ENCODE measurements around the gene FUZ. TPM values are rescaled to one million over a fixed set of nuclear protein-coding genes. Genes with fewer than 3 reads are reported as not detected.
A peak's percentile ranks its signal among the peaks of the same experiment; 100 is the strongest.

The FUZ gene
- total RNA-seq, 1 donor, result 29.7 TPM

DNA sequence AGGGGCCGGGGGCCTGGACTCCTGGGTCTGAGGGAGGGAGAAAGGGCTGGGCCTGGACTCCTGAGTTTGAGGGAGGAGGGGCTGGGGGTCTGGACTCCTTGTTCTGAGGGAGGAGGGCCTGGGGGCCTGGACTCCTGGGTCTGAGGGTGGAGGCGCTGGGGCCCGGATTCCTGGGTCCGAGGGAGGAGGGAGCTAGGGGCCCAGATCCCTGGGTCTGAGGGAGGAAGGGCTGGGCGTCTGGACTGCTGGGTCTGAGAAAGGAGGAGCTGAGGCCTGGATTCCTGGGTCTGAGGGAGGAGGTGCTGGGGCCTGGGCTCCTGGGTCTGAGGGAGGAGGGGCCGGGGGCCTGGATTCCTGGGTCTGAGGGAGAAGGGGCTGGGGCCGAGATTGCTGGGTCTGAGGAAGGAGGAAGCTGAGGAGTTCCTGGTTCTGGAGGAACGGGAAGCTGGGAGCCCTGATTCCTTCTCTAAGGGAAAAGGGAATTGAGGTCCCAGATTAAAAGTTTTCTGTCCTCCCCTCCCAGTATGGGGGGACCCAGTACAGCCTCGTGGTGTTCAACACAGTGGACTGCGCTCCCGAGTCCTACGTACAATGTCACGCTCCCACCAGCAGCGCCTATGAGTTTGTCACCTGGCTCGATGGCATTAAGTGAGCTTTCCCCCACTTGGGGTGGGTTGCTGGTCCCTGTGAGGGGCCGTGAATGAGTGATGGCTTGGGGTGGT is 5.7 kb upstream of the FUZ start:
- peak overlapping the region; percentile 91 for H3K4me2 ChIP-seq (ENCODE audit: insufficient read depth, low read length)
- H3K27me3 ChIP-seq (ENCODE audit: insufficient read depth, low read length), result no peaks in the 10 kb centered on the region
- peaks cover 11% of the 10 kb centered on the region for H3K4me1 ChIP-seq (ENCODE audit: insufficient read depth, low read length)
- TF ChIP-seq, protein P1, sequence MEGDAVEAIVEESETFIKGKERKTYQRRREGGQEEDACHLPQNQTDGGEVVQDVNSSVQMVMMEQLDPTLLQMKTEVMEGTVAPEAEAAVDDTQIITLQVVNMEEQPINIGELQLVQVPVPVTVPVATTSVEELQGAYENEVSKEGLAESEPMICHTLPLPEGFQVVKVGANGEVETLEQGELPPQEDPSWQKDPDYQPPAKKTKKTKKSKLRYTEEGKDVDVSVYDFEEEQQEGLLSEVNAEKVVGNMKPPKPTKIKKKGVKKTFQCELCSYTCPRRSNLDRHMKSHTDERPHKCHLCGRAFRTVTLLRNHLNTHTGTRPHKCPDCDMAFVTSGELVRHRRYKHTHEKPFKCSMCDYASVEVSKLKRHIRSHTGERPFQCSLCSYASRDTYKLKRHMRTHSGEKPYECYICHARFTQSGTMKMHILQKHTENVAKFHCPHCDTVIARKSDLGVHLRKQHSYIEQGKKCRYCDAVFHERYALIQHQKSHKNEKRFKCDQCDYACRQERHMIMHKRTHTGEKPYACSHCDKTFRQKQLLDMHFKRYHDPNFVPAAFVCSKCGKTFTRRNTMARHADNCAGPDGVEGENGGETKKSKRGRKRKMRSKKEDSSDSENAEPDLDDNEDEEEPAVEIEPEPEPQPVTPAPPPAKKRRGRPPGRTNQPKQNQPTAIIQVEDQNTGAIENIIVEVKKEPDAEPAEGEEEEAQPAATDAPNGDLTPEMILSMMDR (IDR thresholded peaks at IDR 0.05; ENCODE audit: extremely low read depth, low read depth, low read length), result no peak
- H3K79me2 ChIP-seq (ENCODE audit: insufficient read depth, low read length), result peaks cover 47% of the 10 kb centered on the region
- peak overlapping the region; percentile 99 for H3K4me3 ChIP-seq (ENCODE audit: insufficient read depth, low read length)
- peaks cover 14% of the 10 kb centered on the region for H3K36me3 ChIP-seq (ENCODE audit: insufficient read depth, low read length)
- no peaks in the 10 kb centered on the region for H3K9me3 ChIP-seq (ENCODE audit: low read depth, low read length)
- peak overlapping the region; percentile 99 for H3K27ac ChIP-seq (ENCODE audit: low read depth, low read length)
- peak; percentile 52 for DNase-seq (ENCODE audit: insufficient read length, low spot score, missing footprints)
- H2AFZ ChIP-seq (ENCODE audit: low read length), result peak overlapping the region; percentile 91
- H4K20me1 ChIP-seq (ENCODE audit: insufficient read depth, low read length), result peaks cover 9% of the 10 kb centered on the region

DNA sequence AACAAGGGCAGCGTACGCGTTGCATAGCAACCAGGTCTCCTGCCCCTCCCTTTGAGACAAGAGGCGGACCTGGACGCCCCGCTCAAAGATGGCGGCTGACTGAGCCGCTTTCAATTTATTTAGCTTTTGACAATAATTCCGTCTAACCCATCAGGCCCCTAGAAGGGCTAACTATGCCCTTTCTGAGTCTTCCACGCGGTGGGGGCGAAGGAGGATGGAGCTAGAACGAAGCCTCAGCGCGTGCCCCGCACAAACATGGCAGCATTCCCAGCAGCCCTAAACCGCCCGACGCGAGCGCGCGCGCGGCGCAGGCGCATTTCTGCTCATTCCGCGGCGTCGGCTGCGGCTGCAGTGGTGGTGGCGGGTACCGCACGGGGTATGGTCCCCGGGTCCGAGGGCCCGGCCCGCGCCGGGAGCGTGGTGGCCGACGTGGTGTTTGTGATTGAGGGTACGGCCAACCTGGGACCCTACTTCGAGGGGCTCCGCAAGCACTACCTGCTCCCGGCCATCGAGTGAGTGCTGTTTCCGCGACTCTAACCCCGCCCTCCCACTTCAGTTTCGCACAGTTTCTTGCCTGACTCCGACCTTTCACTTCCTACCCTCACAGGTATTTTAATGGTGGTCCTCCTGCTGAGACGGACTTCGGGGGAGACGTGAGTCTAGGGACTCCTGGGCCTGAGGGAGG is 5.0 kb upstream of the FUZ start, which contains the start of gene MED25:
Gene MED25 (plus strand): TSS at position 326 of the 685 bp plus-strand sequence. CDS start 53 bp downstream, at position 379.
- Histone ChIP-seq H3K27ac (ENCODE audit: low read depth, low read length) (peak within 1 kb of the TSS; percentile 99), H3K36me3 (ENCODE audit: insufficient read depth, low read length) (peaks cover 7% of the 10 kb centered on the region), H3K4me1 (ENCODE audit: insufficient read depth, low read length) (peaks cover 13% of the 10 kb centered on the region), H3K9me3 (ENCODE audit: low read depth, low read length) (no peaks in the 10 kb centered on the region), H3K79me2 (ENCODE audit: insufficient read depth, low read length) (peaks cover 40% of the 10 kb centered on the region), H3K4me3 (ENCODE audit: insufficient read depth, low read length) (peak within 1 kb of the TSS; percentile 99), H3K27me3 (ENCODE audit: insufficient read depth, low read length) (no peaks in the 10 kb centered on the region), H4K20me1 (ENCODE audit: insufficient read depth, low read length) (peaks cover 2% of the 10 kb centered on the region), H2AFZ (ENCODE audit: low read length) (peak within 1 kb of the TSS; percentile 91), H3K4me2 (ENCODE audit: insufficient read depth, low read length) (peak within 1 kb of the TSS; percentile 91)
- DNase-seq (ENCODE audit: insufficient read length, low spot score, missing footprints), result peak; percentile 98
- TF ChIP-seq, protein P1 (IDR thresholded peaks at IDR 0.05; ENCODE audit: extremely low read depth, low read depth, low read length), result no peak

DNA sequence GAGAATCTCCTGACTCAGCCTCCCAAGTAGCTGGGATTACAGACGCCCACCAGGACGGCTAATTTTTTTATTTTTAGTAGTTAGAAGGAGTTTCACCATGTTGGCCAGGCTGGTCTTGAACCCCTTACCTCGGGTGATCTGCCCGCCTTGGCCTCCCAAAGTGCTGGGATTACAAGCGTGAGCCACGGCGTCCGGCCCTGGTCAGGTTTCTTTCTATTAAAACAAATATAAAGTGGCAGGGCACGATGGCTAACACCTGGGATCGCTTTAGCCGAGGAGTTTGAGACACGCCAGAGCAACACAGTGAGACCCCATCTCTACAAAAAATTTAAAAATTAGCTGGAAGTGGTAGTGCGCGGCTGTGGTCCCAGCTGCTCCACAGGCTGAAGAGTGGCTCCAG is 3.5 kb upstream of the FUZ start:
- H3K79me2 ChIP-seq (ENCODE audit: insufficient read depth, low read length), result peaks cover 34% of the 10 kb centered on the region
- H3K4me2 ChIP-seq (ENCODE audit: insufficient read depth, low read length), result peak overlapping the region; percentile 91
- peaks cover 18% of the 10 kb centered on the region for H3K4me1 ChIP-seq (ENCODE audit: insufficient read depth, low read length)
- TF ChIP-seq, protein P1 (IDR thresholded peaks at IDR 0.05; ENCODE audit: extremely low read depth, low read depth, low read length), result no peak
- no peak for DNase-seq (ENCODE audit: insufficient read length, low spot score, missing footprints)
- peak overlapping the region; percentile 99 for H3K27ac ChIP-seq (ENCODE audit: low read depth, low read length)
- H3K27me3 ChIP-seq (ENCODE audit: insufficient read depth, low read length), result no peaks in the 10 kb centered on the region
- peak overlapping the region; percentile 91 for H2AFZ ChIP-seq (ENCODE audit: low read length)
- H3K36me3 ChIP-seq (ENCODE audit: insufficient read depth, low read length), result peaks cover 7% of the 10 kb centered on the region
- H3K9me3 ChIP-seq (ENCODE audit: low read depth, low read length), result no peaks in the 10 kb centered on the region
- H4K20me1 ChIP-seq (ENCODE audit: insufficient read depth, low read length), result no peaks in the 10 kb centered on the region
- H3K4me3 ChIP-seq (ENCODE audit: insufficient read depth, low read length), result no peak overlapping the region

DNA sequence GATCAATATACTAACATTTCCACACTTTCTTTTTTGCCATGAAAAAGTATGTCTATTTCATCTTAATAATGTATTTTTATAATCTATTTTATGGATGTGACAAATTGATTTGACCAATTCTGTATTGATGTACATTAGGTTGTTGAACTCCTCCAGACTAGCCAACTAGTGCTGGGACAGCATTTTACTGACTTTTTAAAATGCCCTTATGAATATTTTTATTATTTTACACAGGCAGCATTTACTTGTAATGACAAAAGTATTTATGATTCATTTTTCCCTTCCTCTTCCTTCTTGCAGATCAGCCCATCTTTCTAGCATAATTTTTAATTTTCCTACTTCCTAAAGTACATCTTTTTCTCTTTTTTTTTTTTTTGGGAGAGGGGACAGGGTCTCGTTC is 918 bp upstream of the FUZ start:
- Histone ChIP-seq H3K9me3 (ENCODE audit: low read depth, low read length) (no peaks in the 10 kb centered on the region), H3K4me3 (ENCODE audit: insufficient read depth, low read length) (peak overlapping the region; percentile 85), H3K27ac (ENCODE audit: low read depth, low read length) (peak overlapping the region; percentile 97), H3K4me1 (ENCODE audit: insufficient read depth, low read length) (peaks cover 22% of the 10 kb centered on the region), H3K79me2 (ENCODE audit: insufficient read depth, low read length) (peaks cover 9% of the 10 kb centered on the region), H3K36me3 (ENCODE audit: insufficient read depth, low read length) (no peaks in the 10 kb centered on the region), H4K20me1 (ENCODE audit: insufficient read depth, low read length) (no peaks in the 10 kb centered on the region), H3K27me3 (ENCODE audit: insufficient read depth, low read length) (no peaks in the 10 kb centered on the region), H2AFZ (ENCODE audit: low read length) (peak overlapping the region; percentile 63), H3K4me2 (ENCODE audit: insufficient read depth, low read length) (peak overlapping the region; percentile 90)
- TF ChIP-seq, protein P1 (IDR thresholded peaks at IDR 0.05; ENCODE audit: extremely low read depth, low read depth, low read length), result no peak
- DNase-seq (ENCODE audit: insufficient read length, low spot score, missing footprints), result peak; percentile 63
